Measurements from ENCODE around the gene TDO2. TPM values are rescaled to one million over a fixed set of nuclear protein-coding genes. Genes with fewer than 3 reads are reported as not detected.
"Not testable (repeated sequence)": the region's sequence is repeated elsewhere in the genome, so short reads cannot be mapped to it uniquely, and the experiment has no call there.

TDO2 gene
- total RNA-seq, 1 donor from 2014 or later: 0.21 TPM

- no peaks in the 10 kb centered on the region for H3K4me1 ChIP-seq
- no peak overlapping the region for H3K4me3 ChIP-seq
- intact Hi-C loops (cut with DNase I): no loop called here
- DNase-seq (ENCODE audit: low spot score in 2 of 2): no peak
- H3K9me3 ChIP-seq: no peaks in the 10 kb centered on the region
- H3K27ac ChIP-seq: no peak overlapping the region
- TF ChIP-seq, protein P1, sequence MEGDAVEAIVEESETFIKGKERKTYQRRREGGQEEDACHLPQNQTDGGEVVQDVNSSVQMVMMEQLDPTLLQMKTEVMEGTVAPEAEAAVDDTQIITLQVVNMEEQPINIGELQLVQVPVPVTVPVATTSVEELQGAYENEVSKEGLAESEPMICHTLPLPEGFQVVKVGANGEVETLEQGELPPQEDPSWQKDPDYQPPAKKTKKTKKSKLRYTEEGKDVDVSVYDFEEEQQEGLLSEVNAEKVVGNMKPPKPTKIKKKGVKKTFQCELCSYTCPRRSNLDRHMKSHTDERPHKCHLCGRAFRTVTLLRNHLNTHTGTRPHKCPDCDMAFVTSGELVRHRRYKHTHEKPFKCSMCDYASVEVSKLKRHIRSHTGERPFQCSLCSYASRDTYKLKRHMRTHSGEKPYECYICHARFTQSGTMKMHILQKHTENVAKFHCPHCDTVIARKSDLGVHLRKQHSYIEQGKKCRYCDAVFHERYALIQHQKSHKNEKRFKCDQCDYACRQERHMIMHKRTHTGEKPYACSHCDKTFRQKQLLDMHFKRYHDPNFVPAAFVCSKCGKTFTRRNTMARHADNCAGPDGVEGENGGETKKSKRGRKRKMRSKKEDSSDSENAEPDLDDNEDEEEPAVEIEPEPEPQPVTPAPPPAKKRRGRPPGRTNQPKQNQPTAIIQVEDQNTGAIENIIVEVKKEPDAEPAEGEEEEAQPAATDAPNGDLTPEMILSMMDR (IDR thresholded peaks at IDR 0.05): no peak
- no peaks in the 10 kb centered on the region for H3K27me3 ChIP-seq
- H3K36me3 ChIP-seq: peaks cover 4 to 16% of the 10 kb centered on the region in 2 donors
Measured at GRCh38 chr4:155924637-155925036, 21.1 kb downstream of the TDO2 start.

- Histone ChIP-seq H3K27ac (no peak overlapping the region), H3K4me1 (no peaks in the 10 kb centered on the region), H3K4me3 (no peak overlapping the region), H3K9me3 (no peaks in the 10 kb centered on the region), H3K36me3 (peaks cover under 1 to 20% of the 10 kb centered on the region in 2 donors), H3K27me3 (no peaks in the 10 kb centered on the region)
- no peak for DNase-seq (ENCODE audit: low spot score in 2 of 2)
- intact Hi-C loops (cut with DNase I): no loop called here
- TF ChIP-seq, protein P1 (IDR thresholded peaks at IDR 0.05): no peak
Measured at GRCh38 chr4:155929833-155930232, 26.3 kb downstream of the TDO2 start.

DNA sequence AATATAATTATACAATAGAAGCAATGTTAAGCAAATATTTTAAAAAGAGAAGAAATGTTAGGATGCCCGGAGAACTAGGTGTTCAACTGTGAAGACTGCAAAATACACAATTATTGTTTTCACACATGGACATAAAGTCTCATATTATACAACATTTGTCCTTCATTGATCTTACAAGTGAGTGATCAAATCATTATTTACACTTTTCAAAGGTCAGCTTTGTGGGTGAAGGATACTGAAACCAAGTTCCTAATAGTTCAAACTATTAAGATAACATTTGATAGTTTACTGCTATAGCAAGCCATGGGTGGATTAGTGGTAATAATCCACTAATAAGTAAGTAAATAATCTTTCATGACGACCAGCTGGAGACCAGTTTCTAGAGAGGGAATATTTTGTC is 26.8 kb downstream of the TDO2 start:
- Histone ChIP-seq H3K9me3 (no peaks in the 10 kb centered on the region), H3K4me1 (no peaks in the 10 kb centered on the region), H3K36me3 (peaks cover 0 to 23% of the 10 kb centered on the region in 2 donors), H3K27me3 (no peaks in the 10 kb centered on the region), H3K4me3 (no peak overlapping the region), H3K27ac (no peak overlapping the region)
- intact Hi-C loops (cut with DNase I): no loop called here
- DNase-seq (ENCODE audit: low spot score in 2 of 2): no peak
- TF ChIP-seq, protein P1 (IDR thresholded peaks at IDR 0.05): no peak

DNA sequence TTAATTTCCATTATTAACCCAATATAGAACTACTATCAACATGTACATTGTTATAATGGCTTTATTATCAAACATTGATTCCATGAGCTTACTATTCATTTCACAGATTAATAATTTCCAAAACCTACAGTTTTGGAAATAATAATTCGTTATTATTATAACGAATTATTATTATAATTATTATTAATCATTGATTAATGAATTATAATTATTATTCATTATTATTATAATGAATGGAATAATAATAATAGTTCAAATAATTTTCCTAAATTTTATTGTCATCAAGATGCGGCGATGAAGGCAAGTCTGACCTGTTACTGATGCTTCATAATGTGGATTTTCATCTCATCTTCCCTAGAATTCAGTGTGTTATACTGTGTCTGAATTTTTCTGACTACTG is 28.1 kb downstream of the TDO2 start:
- H3K4me1 ChIP-seq: no peaks in the 10 kb centered on the region
- no peak for DNase-seq (ENCODE audit: low spot score in 2 of 2)
- TF ChIP-seq, protein P1 (IDR thresholded peaks at IDR 0.05): no peak
- H3K27ac ChIP-seq: no peak overlapping the region
- no peaks in the 10 kb centered on the region for H3K27me3 ChIP-seq
- intact Hi-C loops (cut with DNase I): no loop called here
- H3K9me3 ChIP-seq: no peaks in the 10 kb centered on the region
- peaks cover 0 to 27% of the 10 kb centered on the region in 2 donors for H3K36me3 ChIP-seq
- H3K4me3 ChIP-seq: no peak overlapping the region

DNA sequence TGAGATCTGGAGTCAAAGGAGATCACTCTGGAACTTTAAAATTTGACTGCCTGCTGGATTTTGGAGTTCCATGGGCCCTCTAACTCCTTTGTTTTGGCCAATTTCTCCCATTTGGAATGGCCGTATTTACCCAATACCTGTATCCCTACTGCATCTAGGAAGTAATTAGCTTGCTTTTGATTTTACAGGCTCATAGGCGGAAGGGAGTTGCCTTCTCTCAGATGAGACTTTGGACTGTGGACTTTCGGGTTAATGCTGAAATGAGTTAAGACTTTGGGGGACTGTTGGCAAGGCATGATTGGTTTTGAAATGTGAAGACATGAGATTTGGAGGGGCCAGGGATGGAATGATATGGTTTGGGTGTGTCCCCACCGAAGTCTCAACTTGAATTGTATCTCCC is 31.1 kb downstream of the TDO2 start:
- intact Hi-C loops (cut with DNase I); DNase-seq (ENCODE audit: low spot score in 2 of 2); H3K27ac ChIP-seq; H3K4me1 ChIP-seq; H3K27me3 ChIP-seq; H3K9me3 ChIP-seq; H3K4me3 ChIP-seq: not testable (repeated sequence)
- H3K36me3 ChIP-seq: peaks cover 11 to 25% of the 10 kb centered on the region in 2 donors

DNA sequence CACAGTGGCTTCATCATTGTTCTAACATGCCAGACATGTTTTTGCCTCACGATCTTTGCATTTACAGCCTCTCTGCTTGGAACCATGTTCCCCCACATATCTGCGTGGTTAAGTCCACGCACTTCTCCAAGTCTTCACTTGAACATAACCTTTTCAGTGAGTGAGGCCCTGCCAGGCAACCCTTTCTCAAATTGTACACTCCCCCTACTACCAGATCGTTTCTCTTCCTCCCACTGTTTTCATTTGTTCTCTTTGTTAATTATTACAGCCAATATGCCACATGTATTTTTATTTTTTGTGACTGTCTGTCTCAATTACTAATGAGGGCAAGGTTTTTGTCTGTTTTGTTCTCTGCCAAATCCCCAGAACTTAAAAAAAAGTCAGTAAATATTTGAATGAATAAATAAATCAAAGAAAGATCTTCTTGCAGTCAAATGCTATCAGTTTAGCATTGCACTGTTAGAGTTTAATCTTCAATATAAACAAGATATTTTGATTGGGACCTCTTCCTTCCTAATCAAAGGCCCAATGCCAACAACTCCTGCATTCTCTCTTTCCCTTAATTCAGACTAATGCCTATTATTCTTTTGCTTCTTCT is 32.0 kb downstream of the TDO2 start:
- no peaks in the 10 kb centered on the region for H3K9me3 ChIP-seq
- no peaks in the 10 kb centered on the region for H3K27me3 ChIP-seq
- intact Hi-C loops (cut with DNase I): no loop called here
- no peak for DNase-seq (ENCODE audit: low spot score in 2 of 2)
- peaks cover 11 to 21% of the 10 kb centered on the region in 2 donors for H3K36me3 ChIP-seq
- H3K27ac ChIP-seq: no peak overlapping the region
- no peak overlapping the region for H3K4me3 ChIP-seq
- TF ChIP-seq, protein P1 (IDR thresholded peaks at IDR 0.05): no peak
- H3K4me1 ChIP-seq: no peaks in the 10 kb centered on the region

Data from ascending aorta (tissue), 2 donors.